Activated CD4-positive, alpha-beta T cell treated with anti-CD3 and anti-CD28 coated beads, Interleukin-2, amount 50 U/mL, for 24 hours (primary cell): ENCODE data around the gene RUVBL2.

ENCODE experiments used
- DNase-seq, 2 donors: peaks; one replicate each; pipeline ENCODE4 v3.0.0-alpha.2; 2020; ENCODE audit warnings: low read depth in 1 of 2, low spot score in 1 of 2

Gene RUVBL2

GRCh38 chr19:48987323-48987722 lies 6.4 kb upstream of the RUVBL2 start:
- DNase-seq: no peak

GRCh38 chr19:48988286-48988685 lies 5.4 kb upstream of the RUVBL2 start:
- no peak for DNase-seq

- DNase-seq: no peak
Observed at GRCh38 chr19:48988860-48989259, 4.8 kb upstream of the RUVBL2 start.

GRCh38 chr19:48989701-48990291 lies 3.9 kb upstream of the RUVBL2 start:
- no peak for DNase-seq

GRCh38 chr19:48990400-48990799 lies 3.3 kb upstream of the RUVBL2 start:
- DNase-seq: no peak

- no peak for DNase-seq
Observed at GRCh38 chr19:48991011-48991609, 2.6 kb upstream of the RUVBL2 start.

GRCh38 chr19:48991873-48992580 lies 1.7 kb upstream of the RUVBL2 start:
- no peak for DNase-seq

- DNase-seq: no peak
Observed at GRCh38 chr19:48992581-48993174, 1.0 kb upstream of the RUVBL2 start.

- no peak for DNase-seq
Observed at GRCh38 chr19:48994035-48994386, 324 bp downstream of the RUVBL2 start.

GRCh38 chr19:48997972-48998371 lies 4.3 kb downstream of the RUVBL2 start:
- no peak for DNase-seq

GRCh38 chr19:48999481-49000325 lies 6.0 kb downstream of the RUVBL2 start:
- DNase-seq: peak; percentile 44 to 47

- no peak for DNase-seq
Observed at GRCh38 chr19:49004133-49004532, 10.4 kb downstream of the RUVBL2 start.

- DNase-seq: no peak
Observed at GRCh38 chr19:49004964-49005614, 11.4 kb downstream of the RUVBL2 start.

- no peak for DNase-seq
Observed at GRCh38 chr19:49006905-49007304, 13.2 kb downstream of the RUVBL2 start.

- no peak for DNase-seq
Observed at GRCh38 chr19:49009828-49010227, 16.1 kb downstream of the RUVBL2 start.

- no peak for DNase-seq
Observed at GRCh38 chr19:49010453-49010852, 16.8 kb downstream of the RUVBL2 start.

- no peak for DNase-seq
Observed at GRCh38 chr19:49011194-49011593, 17.5 kb downstream of the RUVBL2 start.

- no peak for DNase-seq
Observed at GRCh38 chr19:49014123-49014869, 20.6 kb downstream of the RUVBL2 start.

- no peak for DNase-seq
Observed at GRCh38 chr19:49014870-49015255, 21.2 kb downstream of the RUVBL2 start.
